Mucosa of descending colon (tissue), 3 donors: ENCODE results near the gene ALG3. TPM values are rescaled to one million over a fixed set of nuclear protein-coding genes. Genes with fewer than 3 reads are reported as not detected.

Source experiments
- ATAC-seq: fragments of 200-7000 bp; cut with Tn5 transposase; one replicate; pipeline ENCODE4 v1.9.1; 2020; ENCODE audit warnings: mild to moderate bottlenecking, moderate library complexity
- DNase-seq, 3 donors: peaks; one replicate each; pipeline ENCODE4 v3.0.0-alpha.2; 2020
- H3K36me3 ChIP-seq: fragments of 200-600 bp; one replicate; pipeline ENCODE4 v1.8.0; 2021; ENCODE audit warnings: low read depth, mild to moderate bottlenecking
- H3K4me1 ChIP-seq: fragments of 200-600 bp; one replicate; pipeline ENCODE4 v1.8.0; 2021; ENCODE audit warnings: low read depth, mild to moderate bottlenecking
- H3K4me3 ChIP-seq: fragments of 200-600 bp; one replicate; pipeline ENCODE4 v1.8.0; 2021; ENCODE audit warnings: mild to moderate bottlenecking
- H3K9me3 ChIP-seq: fragments of 200-600 bp; one replicate; pipeline ENCODE4 v1.8.0; 2021; ENCODE audit warnings: mild to moderate bottlenecking
- CTCF ChIP-seq: fragments of 200-600 bp; IDR thresholded peaks from one replicate; pipeline ENCODE4 v1.8.0; 2022; ENCODE audit warnings: antibody characterized with exemption, mild to moderate bottlenecking
- intact Hi-C, 2 donors: fragments of 100-400 bp; cut with DNase I in 1 of 2; cut with micrococcal nuclease in 1 of 2; formaldehyde crosslinking; loops; one replicate each; pipeline versions ENCODE4 v1.11.0 to v1.11.1; 2022; cut with DNase I, micrococcal nuclease
- microRNA-seq: library from miRNA; unstranded; fragments of <30 nt; microRNA quantifications from one replicate; pipeline ENCODE4, GENCODE V29; 2019
- total RNA-seq, 3 donors: library from RNA; stranded (reverse); fragmentation: NEBNext Ultra II Directional in 2 of 3; extraction: Animal tissue kit (Norgen Biotek cat#: 25700) in 2 of 3; gene quantifications; one replicate each; pipeline versions ENCODE4 v1.2.1 to v1.2.4, GENCODE V29; 2021 to 2023
- donor health status: DM: no; HTN: no; CAD: no; lungs with moderate emphysema.
- donor health status: DM: no; HTN: no; CAD: no.
- donor health status: DM: no; HTN: yes; CAD: no.

ALG3 gene
- total RNA-seq, 3 donors from 2014 or later, result 30.8 to 39.9 (median 34.5) TPM

DNA sequence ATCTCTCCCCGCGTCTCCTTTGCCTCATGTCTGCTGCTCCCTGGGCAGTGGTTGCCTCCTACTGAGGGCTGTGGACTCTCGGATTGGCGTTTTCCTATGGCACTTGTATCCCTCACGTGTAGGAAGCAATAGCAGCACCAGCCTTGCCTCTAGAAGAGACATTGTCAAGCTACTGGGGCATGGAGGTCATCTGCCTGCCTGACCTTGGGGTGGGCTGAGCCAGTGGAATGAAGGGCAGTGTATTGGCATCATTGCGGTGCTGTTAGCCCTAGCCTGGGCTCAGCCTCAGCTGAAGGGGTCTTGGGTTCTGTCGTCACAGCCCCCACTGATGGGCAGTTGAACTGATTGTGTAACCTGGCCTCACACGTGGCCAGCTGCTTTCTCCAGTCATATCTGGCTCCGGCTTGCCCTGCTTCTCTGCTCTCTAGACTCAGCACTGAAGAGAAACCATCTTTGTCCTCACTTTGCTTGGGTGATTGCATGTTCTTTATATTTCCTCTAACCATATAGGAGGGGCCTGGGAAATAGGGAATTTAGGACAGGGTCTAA lies 54.7 kb downstream of the ALG3 start:
- no peak for TF ChIP-seq CTCF
- H3K4me1 ChIP-seq, result no peaks in the 10 kb centered on the region
- intact Hi-C loops, result no loop called here
- H3K4me3 ChIP-seq, result no peak overlapping the region
- no peaks in the 10 kb centered on the region for H3K9me3 ChIP-seq
- DNase-seq (no peak), ATAC-seq (no peak)
- H3K36me3 ChIP-seq, result no peaks in the 10 kb centered on the region

GRCh38 chr3:184192889-184193288 lies 55.9 kb downstream of the ALG3 start:
- Histone ChIP-seq H3K4me3 (no peak overlapping the region), H3K36me3 (no peaks in the 10 kb centered on the region), H3K4me1 (no peaks in the 10 kb centered on the region), H3K9me3 (no peaks in the 10 kb centered on the region)
- intact Hi-C loops, result no loop called here
- ATAC-seq, result no peak
- no peak for TF ChIP-seq CTCF
- no peak for DNase-seq

Small RNA genes lying within 50 kb of the gene (microRNA-seq; reads per million reads assigned to microRNA genes)
- 4.0 reads per million, percentile 18 among the genes with 10 or more reads in this experiment for gene MIR1224

Other genes starting within 250 kb of the ALG3 start
- gene ABCC5, start 231.1 kb downstream of the ALG3 start, total RNA-seq, result 10 to 100 TPM; 34.4 to 45.7 (median 39.4) TPM
- not detected for gene HTR3D, start 217.2 kb downstream of the ALG3 start, total RNA-seq
- under 1 TPM in 2 of 3 donors, not detected in 1; 0.17 to 0.41 TPM for gene HTR3C, start 195.9 kb downstream of the ALG3 start, total RNA-seq
- under 1 TPM; 0.16 to 0.70 (median 0.35) TPM for gene HTR3E, start 151.9 kb downstream of the ALG3 start, total RNA-seq
- gene EIF2B5, start 113.6 kb downstream of the ALG3 start, total RNA-seq, result 10 to 100 TPM; 41.4 to 48.6 (median 47.0) TPM
- 100 to 1,000 TPM in 1 of 3 donors, 10 to 100 TPM in 2; 63.3 to 104 (median 69.1) TPM for gene DVL3, start 93.6 kb downstream of the ALG3 start, total RNA-seq
- 100 to 1,000 TPM; 215 to 297 (median 227) TPM for gene AP2M1, start 74.1 kb downstream of the ALG3 start, total RNA-seq
- 10 to 100 TPM; 60.7 to 79.7 (median 72.3) TPM for gene ABCF3, start 62.8 kb downstream of the ALG3 start, total RNA-seq
- 1 to 10 TPM in 2 of 3 donors, under 1 TPM in 1; 0.60 to 2.9 (median 2.6) TPM for gene VWA5B2, start 19.4 kb downstream of the ALG3 start, total RNA-seq
- gene EEF1AKMT4, start 710 bp upstream of the ALG3 start, total RNA-seq, result 1 to 10 TPM; 2.8 to 5.0 (median 3.2) TPM
- gene CAMK2N2, start 12.6 kb upstream of the ALG3 start, total RNA-seq, result under 1 TPM in 1 of 3 donors, not detected in 2; 0.95 TPM
- gene ECE2, start 27.1 kb upstream of the ALG3 start, total RNA-seq, result 1 to 10 TPM in 1 of 3 donors, under 1 TPM in 1, not detected in 1; 0.19 to 2.2 TPM
- gene PSMD2, start 50.3 kb upstream of the ALG3 start, total RNA-seq, result 100 to 1,000 TPM; 160 to 223 (median 176) TPM
- gene EIF4G1, start 65.6 kb upstream of the ALG3 start, total RNA-seq, result 100 to 1,000 TPM; 256 to 305 (median 267) TPM
- gene FAM131A, start 88.6 kb upstream of the ALG3 start, total RNA-seq, result 10 to 100 TPM; 14.1 to 29.8 (median 16.4) TPM
- gene CLCN2, start 112.6 kb upstream of the ALG3 start, total RNA-seq, result 100 to 1,000 TPM in 1 of 3 donors, 10 to 100 TPM in 2; 31.1 to 105 (median 72.0) TPM
- 100 to 1,000 TPM in 1 of 3 donors, 10 to 100 TPM in 2; 87.8 to 126 (median 90.1) TPM for gene POLR2H, start 112.7 kb upstream of the ALG3 start, total RNA-seq
- under 1 TPM in 2 of 3 donors, not detected in 1; 0.14 to 0.63 TPM for gene THPO, start 129.2 kb upstream of the ALG3 start, total RNA-seq
- 1 to 10 TPM; 1.1 to 8.7 (median 2.8) TPM for gene CHRD, start 131.1 kb upstream of the ALG3 start, total RNA-seq